ENCODE results near the gene ARID3A. TPM values are rescaled to one million over a fixed set of nuclear protein-coding genes. Genes with fewer than 3 reads are reported as not detected.

Gene ARID3A
- total and polyA plus RNA-seq, 9 donors, result 1.1 to 8.1 (median 4.5) TPM

DNA sequence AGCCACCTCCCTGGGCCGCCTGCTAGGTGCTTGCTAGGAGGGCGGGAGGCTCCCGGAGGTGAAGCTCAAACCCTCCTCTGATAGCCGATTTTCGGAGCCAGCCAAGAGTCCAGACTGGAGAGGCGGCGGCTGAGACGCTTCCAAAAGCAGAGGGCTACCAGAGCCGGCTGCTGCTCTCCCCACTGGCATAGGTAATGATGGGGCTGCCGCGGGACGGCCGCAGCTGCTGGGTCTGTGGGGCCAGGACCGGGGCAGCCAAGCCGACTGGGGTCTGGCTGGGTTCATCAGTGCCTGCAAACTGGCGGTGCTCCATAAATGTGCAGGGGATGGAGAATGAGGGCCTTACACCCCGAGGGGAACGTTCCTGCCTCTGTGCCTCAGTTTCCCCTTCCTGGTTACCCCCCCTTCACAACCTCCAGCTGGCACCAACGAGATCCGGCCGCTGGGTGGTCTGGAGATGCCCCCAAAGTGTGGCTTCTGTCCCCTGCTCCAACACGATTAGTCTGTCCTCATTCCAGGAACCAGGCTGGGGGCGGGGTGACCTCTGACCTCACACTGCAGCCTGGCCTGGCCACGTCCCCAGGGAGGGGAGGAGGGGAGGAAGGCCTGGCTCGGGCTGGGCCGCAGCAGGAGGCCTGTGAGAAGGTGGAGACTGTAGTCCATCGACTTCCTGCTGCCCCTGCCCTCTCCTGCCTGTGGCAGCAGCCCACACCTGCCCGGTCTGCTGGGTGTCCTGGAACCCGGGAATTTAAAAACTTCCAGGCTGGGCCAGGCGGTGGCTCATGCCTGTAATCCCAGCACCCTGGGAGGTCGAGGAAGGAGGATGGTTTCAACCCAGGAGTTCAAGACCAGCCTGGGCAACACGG is 54.5 kb downstream of the ARID3A start:
- 21 to 25% (median 21%) methylated on average over 28 to 32 of the region's 32 CpGs for WGBS, 3 donors
- no peak overlapping the region for H3K27ac ChIP-seq
- no peaks in the 10 kb centered on the region for H3K9me3 ChIP-seq
- H3K4me1 ChIP-seq (ENCODE audit: insufficient read depth), result peaks cover 1% of the 10 kb centered on the region
- intact Hi-C loops (cut with DNase I), result loop anchor here (2.0 to 10.0 kb wide), 4 partner anchors 58 to 206 kb away; partner anchors contain the start of genes CFD (in 2 of the 4) and ELANE (in 2 of the 4)
- TF ChIP-seq EP300 (IDR thresholded peaks at IDR 0.05) (no peak), POLR2A (IDR thresholded peaks at IDR 0.05) (no peak)
- TF ChIP-seq, protein P1, sequence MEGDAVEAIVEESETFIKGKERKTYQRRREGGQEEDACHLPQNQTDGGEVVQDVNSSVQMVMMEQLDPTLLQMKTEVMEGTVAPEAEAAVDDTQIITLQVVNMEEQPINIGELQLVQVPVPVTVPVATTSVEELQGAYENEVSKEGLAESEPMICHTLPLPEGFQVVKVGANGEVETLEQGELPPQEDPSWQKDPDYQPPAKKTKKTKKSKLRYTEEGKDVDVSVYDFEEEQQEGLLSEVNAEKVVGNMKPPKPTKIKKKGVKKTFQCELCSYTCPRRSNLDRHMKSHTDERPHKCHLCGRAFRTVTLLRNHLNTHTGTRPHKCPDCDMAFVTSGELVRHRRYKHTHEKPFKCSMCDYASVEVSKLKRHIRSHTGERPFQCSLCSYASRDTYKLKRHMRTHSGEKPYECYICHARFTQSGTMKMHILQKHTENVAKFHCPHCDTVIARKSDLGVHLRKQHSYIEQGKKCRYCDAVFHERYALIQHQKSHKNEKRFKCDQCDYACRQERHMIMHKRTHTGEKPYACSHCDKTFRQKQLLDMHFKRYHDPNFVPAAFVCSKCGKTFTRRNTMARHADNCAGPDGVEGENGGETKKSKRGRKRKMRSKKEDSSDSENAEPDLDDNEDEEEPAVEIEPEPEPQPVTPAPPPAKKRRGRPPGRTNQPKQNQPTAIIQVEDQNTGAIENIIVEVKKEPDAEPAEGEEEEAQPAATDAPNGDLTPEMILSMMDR (IDR thresholded peaks at IDR 0.05), result no peak
- no peak for DNase-seq
- H3K36me3 ChIP-seq, result no peaks in the 10 kb centered on the region
- H3K27me3 ChIP-seq, result no peaks in the 10 kb centered on the region
- no peak overlapping the region for H3K4me3 ChIP-seq

DNA sequence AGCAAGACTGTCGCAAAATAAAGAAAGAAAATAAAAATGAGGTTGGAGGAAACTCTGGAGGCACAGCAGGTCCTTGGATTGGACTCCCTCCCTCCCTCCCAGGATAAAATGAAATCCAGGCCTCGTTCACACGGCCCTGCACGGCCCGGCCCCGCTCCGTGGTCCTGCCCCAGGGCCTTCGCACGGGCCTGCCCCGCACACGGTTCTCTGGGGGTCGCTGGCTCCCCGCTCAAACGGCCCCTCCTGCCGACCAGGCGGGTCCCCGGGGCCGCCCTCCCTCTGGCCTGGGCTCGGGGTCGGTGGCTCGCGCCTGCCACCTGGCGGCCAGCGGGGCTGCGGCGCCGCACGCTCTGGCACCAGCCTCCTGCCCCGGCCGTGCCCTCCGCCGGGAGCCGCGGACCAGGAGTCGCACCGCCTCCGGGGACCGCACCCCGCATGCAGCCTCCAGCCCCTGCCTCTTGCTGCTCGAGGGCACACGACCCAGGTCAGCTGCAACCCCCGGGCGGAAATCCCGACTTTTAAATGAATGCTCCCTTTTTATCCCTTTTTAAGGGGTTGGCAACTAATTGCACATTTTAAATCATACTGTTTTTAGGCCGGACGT is 56.8 kb downstream of the ARID3A start:
- Histone ChIP-seq H3K27me3 (no peaks in the 10 kb centered on the region), H3K9me3 (no peaks in the 10 kb centered on the region), H3K4me1 (ENCODE audit: insufficient read depth) (peaks cover 1% of the 10 kb centered on the region), H3K27ac (peak overlapping the region in 1 of 2 donors; percentile 14), H3K36me3 (no peaks in the 10 kb centered on the region), H3K4me3 (peak overlapping the region; percentile 30)
- DNase-seq, result peak; percentile 61 to 86 (median 77)
- peak; percentile 19 for TF ChIP-seq POLR2A (IDR thresholded peaks at IDR 0.05)
- TF ChIP-seq, protein P1 (IDR thresholded peaks at IDR 0.05), result peak; percentile 74 to 100 (median 100)
- no peak for TF ChIP-seq EP300 (IDR thresholded peaks at IDR 0.05)
- 0 to 1% (median 1%) methylated on average over 43 to 46 of the region's 46 CpGs for WGBS, 3 donors
- intact Hi-C loops (cut with DNase I), result loop anchor here (1.0 to 10.0 kb wide), 5 partner anchors 60 to 208 kb away; partner anchors contain the start of genes CFD (in 2 of the 4) and ELANE (in 2 of the 4)

DNA sequence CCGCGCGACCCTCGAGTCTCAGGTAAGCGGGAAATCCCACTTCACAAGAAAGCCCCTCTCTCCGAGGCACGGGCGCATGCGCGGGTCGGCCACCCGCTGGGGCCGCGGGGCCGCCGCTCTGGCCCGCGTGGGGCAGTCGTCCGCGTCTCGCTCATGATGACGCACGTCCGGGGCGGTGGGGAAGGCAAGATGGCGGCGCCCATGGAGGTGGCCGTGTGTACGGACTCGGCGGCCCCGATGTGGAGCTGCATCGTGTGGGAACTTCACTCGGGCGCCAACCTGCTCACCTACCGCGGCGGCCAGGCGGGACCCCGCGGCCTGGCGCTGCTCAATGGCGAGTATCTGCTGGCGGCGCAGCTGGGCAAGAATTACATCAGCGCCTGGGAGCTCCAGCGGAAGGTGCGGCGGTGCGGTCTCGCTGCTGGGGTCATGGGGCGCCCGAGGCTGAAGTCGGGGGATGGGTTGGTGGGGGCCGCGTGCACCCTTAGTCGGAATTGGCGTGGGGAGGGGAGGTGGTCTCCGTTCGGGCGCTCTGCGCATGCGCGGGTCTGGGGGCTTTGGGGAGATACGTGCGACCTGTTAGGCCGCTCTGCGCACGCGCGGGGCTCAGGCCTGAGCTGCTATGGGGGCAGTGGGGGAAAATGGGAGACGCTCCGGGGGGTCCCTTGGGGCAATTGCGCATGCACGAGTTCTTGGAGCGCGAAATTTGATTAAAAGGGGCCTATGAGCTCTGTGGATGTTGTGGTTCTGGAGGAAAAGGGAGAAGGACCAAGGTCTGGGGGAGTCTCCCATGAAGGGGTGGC is 58.5 kb downstream of the ARID3A start, which contains the start of gene WDR18:
TSS of gene WDR18 (plus strand) at position 181 of the 803 bp plus-strand sequence. CDS start at position 190, 9 bp downstream.
- Histone ChIP-seq H3K4me1 (ENCODE audit: insufficient read depth) (peaks cover 1% of the 10 kb centered on the region), H3K4me3 (peak within 1 kb of the TSS; percentile 94), H3K27ac (peak within 1 kb of the TSS; percentile 13 to 80), H3K27me3 (no peaks in the 10 kb centered on the region), H3K9me3 (no peaks in the 10 kb centered on the region), H3K36me3 (no peaks in the 10 kb centered on the region)
- intact Hi-C loops (cut with DNase I), result loop anchor here (2.0 to 10.0 kb wide), 4 partner anchors 60 to 210 kb away; partner anchors contain the start of genes CFD (in 2 of the 4) and ELANE (in 2 of the 4)
- peak; percentile 94 to 95 (median 94) for DNase-seq
- TF ChIP-seq POLR2A (IDR thresholded peaks at IDR 0.05) (peak; percentile 57), EP300 (IDR thresholded peaks at IDR 0.05) (no peak)
- TF ChIP-seq, protein P1 (IDR thresholded peaks at IDR 0.05), result peak; percentile 26 to 70 (median 61)
- WGBS, 3 donors, result 0 to 1% (median 0%) methylated on average over 24 to 78 of the region's 78 CpGs
